Heart left ventricle (tissue), 13 donors: ENCODE data around the gene CASP7.

Source experiments
- POLR2A ChIP-seq, 2 donors: fragments of 450-650 bp; IDR thresholded peaks; one replicate each; pipeline ENCODE4 v1.6.1; 2017; ENCODE audit warnings: antibody characterized with exemption in 2 of 2, mild to moderate bottlenecking in 2 of 2, moderate library complexity in 2 of 2
- TF ChIP-seq, protein P1 (sequence below), 12 donors: fragments of 200-600 bp; sonication (generic) in 4 of 12; IDR thresholded peaks; one replicate each; pipeline versions ENCODE4 v1.5.0 to v1.8.0; 2018 to 2022; ENCODE audit warnings: antibody characterized with exemption in 12 of 12, mild to moderate bottlenecking in 5 of 12
- donor health status: ischemic (EF 13 %, LVEDD 7.1; RV severe dilation, severe dysfunction).
- donor health status: DM: no; HTN: yes; CAD: no.
- donor health status: DM: no; HTN: no; CAD: no.
- donor health status: ischemic (EF 25% LVEDD 6.9; RV normal size, moderate dysfunction).
- donor health status: ischemic (EF 25% LVEDD 5.7; RV mildly dilated, moderate dysfunction).
- donor health status: ischemic (EF 35%, LVEDD 5.7; RV mildly dilated, moderate dysfunction).
- donor health status: nonischemic (EF 11% LVEDD 7.7; RV severe dilation, severe dysfunction).
- donor health status: DM: yes; HTN: yes; CAD: no.
- donor health status: PGD.
- donor health status: ischemic (EF 29% LVEDD 5.4; RV normal size, mild dysfunction).
- donor health status: nonischemic (EF 23%, LVEDD 6.1; RV moderate dilation, normal function).

DNA sequence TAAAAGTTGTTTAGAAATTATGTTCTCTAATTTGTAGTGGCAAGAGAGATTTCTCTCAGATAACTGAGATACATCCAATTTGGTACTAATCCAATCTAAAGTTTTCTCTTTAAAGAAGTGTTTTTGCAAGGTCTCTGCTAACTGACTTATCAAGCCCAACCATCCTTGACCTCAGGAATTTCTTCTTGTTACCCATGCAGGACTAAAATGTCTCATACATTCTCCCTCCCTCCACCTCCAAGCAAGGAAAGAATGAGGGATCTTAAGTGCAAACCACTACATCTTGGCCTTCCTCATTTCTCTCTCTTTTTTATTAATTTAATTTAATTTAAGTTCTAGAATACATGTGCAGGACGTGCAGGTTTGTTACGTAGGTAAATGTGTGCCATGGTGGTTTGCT lies 28.7 kb upstream of the CASP7 start:
- TF ChIP-seq, protein P1, sequence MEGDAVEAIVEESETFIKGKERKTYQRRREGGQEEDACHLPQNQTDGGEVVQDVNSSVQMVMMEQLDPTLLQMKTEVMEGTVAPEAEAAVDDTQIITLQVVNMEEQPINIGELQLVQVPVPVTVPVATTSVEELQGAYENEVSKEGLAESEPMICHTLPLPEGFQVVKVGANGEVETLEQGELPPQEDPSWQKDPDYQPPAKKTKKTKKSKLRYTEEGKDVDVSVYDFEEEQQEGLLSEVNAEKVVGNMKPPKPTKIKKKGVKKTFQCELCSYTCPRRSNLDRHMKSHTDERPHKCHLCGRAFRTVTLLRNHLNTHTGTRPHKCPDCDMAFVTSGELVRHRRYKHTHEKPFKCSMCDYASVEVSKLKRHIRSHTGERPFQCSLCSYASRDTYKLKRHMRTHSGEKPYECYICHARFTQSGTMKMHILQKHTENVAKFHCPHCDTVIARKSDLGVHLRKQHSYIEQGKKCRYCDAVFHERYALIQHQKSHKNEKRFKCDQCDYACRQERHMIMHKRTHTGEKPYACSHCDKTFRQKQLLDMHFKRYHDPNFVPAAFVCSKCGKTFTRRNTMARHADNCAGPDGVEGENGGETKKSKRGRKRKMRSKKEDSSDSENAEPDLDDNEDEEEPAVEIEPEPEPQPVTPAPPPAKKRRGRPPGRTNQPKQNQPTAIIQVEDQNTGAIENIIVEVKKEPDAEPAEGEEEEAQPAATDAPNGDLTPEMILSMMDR (IDR thresholded peaks at IDR 0.05) = no peak
- no peak for TF ChIP-seq POLR2A (IDR thresholded peaks at IDR 0.05)
